Breast epithelium (tissue), 3 donors: ENCODE measurements around the gene PIK3CG.

Experiments used
- POLR2A ChIP-seq: fragments of 450-650 bp; IDR thresholded peaks from one replicate; pipeline ENCODE4 v1.6.1; 2016; ENCODE audit warnings: antibody characterized with exemption, mild to moderate bottlenecking, moderate library complexity
- TF ChIP-seq, protein P1 (sequence below), 3 donors: fragments of 450-650 bp; IDR thresholded peaks; one replicate each; pipeline ENCODE4 v1.5.1; 2016 to 2017; ENCODE audit warnings: antibody characterized with exemption in 3 of 3, mild to moderate bottlenecking in 3 of 3, moderate library complexity in 3 of 3

DNA sequence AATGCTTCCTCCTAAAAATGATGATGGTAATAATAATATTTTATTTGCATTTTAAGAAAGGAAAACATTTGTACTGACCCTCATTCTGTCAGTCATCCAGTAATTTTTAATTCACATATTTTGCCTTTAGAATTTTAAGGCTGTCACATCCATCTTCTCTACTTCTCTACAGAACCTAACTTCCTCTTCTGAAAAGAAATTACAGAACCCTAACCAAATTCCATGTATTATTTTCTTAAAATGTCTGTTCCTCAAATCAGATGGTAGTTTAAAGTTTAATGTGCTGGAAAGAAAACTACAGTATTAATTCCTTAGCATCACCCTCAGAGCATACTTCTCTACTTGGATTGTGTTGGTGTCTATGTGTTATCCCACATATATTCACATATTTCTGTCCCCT, 9.0 kb downstream of the PIK3CG start:
- TF ChIP-seq, protein P1, sequence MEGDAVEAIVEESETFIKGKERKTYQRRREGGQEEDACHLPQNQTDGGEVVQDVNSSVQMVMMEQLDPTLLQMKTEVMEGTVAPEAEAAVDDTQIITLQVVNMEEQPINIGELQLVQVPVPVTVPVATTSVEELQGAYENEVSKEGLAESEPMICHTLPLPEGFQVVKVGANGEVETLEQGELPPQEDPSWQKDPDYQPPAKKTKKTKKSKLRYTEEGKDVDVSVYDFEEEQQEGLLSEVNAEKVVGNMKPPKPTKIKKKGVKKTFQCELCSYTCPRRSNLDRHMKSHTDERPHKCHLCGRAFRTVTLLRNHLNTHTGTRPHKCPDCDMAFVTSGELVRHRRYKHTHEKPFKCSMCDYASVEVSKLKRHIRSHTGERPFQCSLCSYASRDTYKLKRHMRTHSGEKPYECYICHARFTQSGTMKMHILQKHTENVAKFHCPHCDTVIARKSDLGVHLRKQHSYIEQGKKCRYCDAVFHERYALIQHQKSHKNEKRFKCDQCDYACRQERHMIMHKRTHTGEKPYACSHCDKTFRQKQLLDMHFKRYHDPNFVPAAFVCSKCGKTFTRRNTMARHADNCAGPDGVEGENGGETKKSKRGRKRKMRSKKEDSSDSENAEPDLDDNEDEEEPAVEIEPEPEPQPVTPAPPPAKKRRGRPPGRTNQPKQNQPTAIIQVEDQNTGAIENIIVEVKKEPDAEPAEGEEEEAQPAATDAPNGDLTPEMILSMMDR (IDR thresholded peaks at IDR 0.05): no peak
- TF ChIP-seq POLR2A: no peak
